ENCODE results near the gene ANTXR1.

- TF ChIP-seq, protein P1, sequence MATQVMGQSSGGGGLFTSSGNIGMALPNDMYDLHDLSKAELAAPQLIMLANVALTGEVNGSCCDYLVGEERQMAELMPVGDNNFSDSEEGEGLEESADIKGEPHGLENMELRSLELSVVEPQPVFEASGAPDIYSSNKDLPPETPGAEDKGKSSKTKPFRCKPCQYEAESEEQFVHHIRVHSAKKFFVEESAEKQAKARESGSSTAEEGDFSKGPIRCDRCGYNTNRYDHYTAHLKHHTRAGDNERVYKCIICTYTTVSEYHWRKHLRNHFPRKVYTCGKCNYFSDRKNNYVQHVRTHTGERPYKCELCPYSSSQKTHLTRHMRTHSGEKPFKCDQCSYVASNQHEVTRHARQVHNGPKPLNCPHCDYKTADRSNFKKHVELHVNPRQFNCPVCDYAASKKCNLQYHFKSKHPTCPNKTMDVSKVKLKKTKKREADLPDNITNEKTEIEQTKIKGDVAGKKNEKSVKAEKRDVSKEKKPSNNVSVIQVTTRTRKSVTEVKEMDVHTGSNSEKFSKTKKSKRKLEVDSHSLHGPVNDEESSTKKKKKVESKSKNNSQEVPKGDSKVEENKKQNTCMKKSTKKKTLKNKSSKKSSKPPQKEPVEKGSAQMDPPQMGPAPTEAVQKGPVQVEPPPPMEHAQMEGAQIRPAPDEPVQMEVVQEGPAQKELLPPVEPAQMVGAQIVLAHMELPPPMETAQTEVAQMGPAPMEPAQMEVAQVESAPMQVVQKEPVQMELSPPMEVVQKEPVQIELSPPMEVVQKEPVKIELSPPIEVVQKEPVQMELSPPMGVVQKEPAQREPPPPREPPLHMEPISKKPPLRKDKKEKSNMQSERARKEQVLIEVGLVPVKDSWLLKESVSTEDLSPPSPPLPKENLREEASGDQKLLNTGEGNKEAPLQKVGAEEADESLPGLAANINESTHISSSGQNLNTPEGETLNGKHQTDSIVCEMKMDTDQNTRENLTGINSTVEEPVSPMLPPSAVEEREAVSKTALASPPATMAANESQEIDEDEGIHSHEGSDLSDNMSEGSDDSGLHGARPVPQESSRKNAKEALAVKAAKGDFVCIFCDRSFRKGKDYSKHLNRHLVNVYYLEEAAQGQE (IDR thresholded peaks at IDR 0.05; ENCODE audit: low read depth) = no peak
- TF ChIP-seq RAD21 (IDR thresholded peaks at IDR 0.05; ENCODE audit: low read depth) = no peak
Measured at GRCh38 chr2:69238449-69239031, 225.6 kb downstream of the ANTXR1 start.

Data from HCT116 (cell line).